GM18508 (cell line): ENCODE data around the gene ANTXRL.
"Not testable (repeated sequence)": the region's sequence is repeated elsewhere in the genome, so short reads cannot be mapped to it uniquely, and the experiment has no call there.

Experiments used
- ATAC-seq: cut with Tn5 transposase; IDR thresholded peaks from one replicate; pipeline ENCODE4 v1.9.1; 2021; ENCODE audit warnings: moderate number of reproducible peaks; ENCODE audit not compliant: insufficient read depth, unreplicated experiment

Gene ANTXRL

GRCh38 chr10:46286991-46287693 lies at the start of gene ANTXRL:
Gene ANTXRL, plus strand, starts transcription at chr10:46286997. Its CDS starts 266 bp downstream, at chr10:46287263.
- no peak for ATAC-seq

- ATAC-seq: no peak
Observed at GRCh38 chr10:46237815-46238510, 48.8 kb upstream of the ANTXRL start.

- ATAC-seq: peak; percentile 65
Observed at GRCh38 chr10:46239247-46239646, 47.5 kb upstream of the ANTXRL start.

- no peak for ATAC-seq
Observed at GRCh38 chr10:46239993-46240683, 46.7 kb upstream of the ANTXRL start.

GRCh38 chr10:46240684-46241565 lies 45.9 kb upstream of the ANTXRL start:
- no peak for ATAC-seq

GRCh38 chr10:46245381-46245900 lies 41.4 kb upstream of the ANTXRL start:
- ATAC-seq: no peak

GRCh38 chr10:46246400-46247180 lies 40.2 kb upstream of the ANTXRL start:
- ATAC-seq: not testable (repeated sequence)

GRCh38 chr10:46247181-46247475 lies 39.7 kb upstream of the ANTXRL start:
- ATAC-seq: no peak

- ATAC-seq: no peak
Observed at GRCh38 chr10:46247808-46248569, 38.8 kb upstream of the ANTXRL start.

- ATAC-seq: no peak
Observed at GRCh38 chr10:46248651-46249146, 38.1 kb upstream of the ANTXRL start.

GRCh38 chr10:46249617-46250344 lies 37.0 kb upstream of the ANTXRL start:
- not testable (repeated sequence) for ATAC-seq

GRCh38 chr10:46250481-46250880 lies 36.3 kb upstream of the ANTXRL start:
- no peak for ATAC-seq

GRCh38 chr10:46250898-46251856 lies 35.6 kb upstream of the ANTXRL start:
- no peak for ATAC-seq

GRCh38 chr10:46251857-46252847 lies 34.6 kb upstream of the ANTXRL start:
- ATAC-seq: no peak

- no peak for ATAC-seq
Observed at GRCh38 chr10:46253076-46254006, 33.5 kb upstream of the ANTXRL start.
